ENCODE results near the gene PCDHGB2. TPM values are rescaled to one million over a fixed set of nuclear protein-coding genes. Genes with fewer than 3 reads are reported as not detected.

The PCDHGB2 gene
- total RNA-seq, 1 donor from 2014 or later = 0.59 TPM

- peak within 1 kb of the TSS; percentile 98 for H3K4me3 Mint-ChIP-seq (ENCODE audit: unreplicated experiment)
- H3K4me1 Mint-ChIP-seq (ENCODE audit: unreplicated experiment) = peaks cover 12% of the 10 kb centered on the region
- H3K9me3 Mint-ChIP-seq (ENCODE audit: unreplicated experiment) = peaks cover 50% of the 10 kb centered on the region
- DNase-seq (ENCODE audit: extremely low spot score, unreplicated experiment) = peak; percentile 97
- no peaks in the 10 kb centered on the region for H3K27me3 Mint-ChIP-seq (ENCODE audit: unreplicated experiment)
- peaks cover 58% of the 10 kb centered on the region for H3K36me3 Mint-ChIP-seq (ENCODE audit: unreplicated experiment)
- TF ChIP-seq CTCF (IDR thresholded peaks at IDR 0.05) = peak; percentile 90
- H3K27ac Mint-ChIP-seq (ENCODE audit: unreplicated experiment) = peak within 1 kb of the TSS; percentile 100
Observed at GRCh38 chr5:141320225-141321169, 39.3 kb upstream of the PCDHGB2 start, which contains the start of gene TAF7. TAF7 (minus strand) TSS chr5:141320784; CDS start chr5:141320044, 740 bp downstream.

- Mint-ChIP-seq H3K4me3 (ENCODE audit: unreplicated experiment) (no peak overlapping the region), H3K9me3 (ENCODE audit: unreplicated experiment) (peaks cover 47% of the 10 kb centered on the region), H3K36me3 (ENCODE audit: unreplicated experiment) (peaks cover 42% of the 10 kb centered on the region), H3K27ac (ENCODE audit: unreplicated experiment) (no peak overlapping the region), H3K27me3 (ENCODE audit: unreplicated experiment) (no peaks in the 10 kb centered on the region), H3K4me1 (ENCODE audit: unreplicated experiment) (peaks cover 12% of the 10 kb centered on the region)
- no peak for TF ChIP-seq CTCF (IDR thresholded peaks at IDR 0.05)
- DNase-seq (ENCODE audit: extremely low spot score, unreplicated experiment) = no peak
Observed at GRCh38 chr5:141322261-141322660, 37.5 kb upstream of the PCDHGB2 start.

GRCh38 chr5:141326088-141326854 is 33.5 kb upstream of the PCDHGB2 start:
- no peak overlapping the region for H3K27ac Mint-ChIP-seq (ENCODE audit: unreplicated experiment)
- no peak for DNase-seq (ENCODE audit: extremely low spot score, unreplicated experiment)
- peaks cover 29% of the 10 kb centered on the region for H3K9me3 Mint-ChIP-seq (ENCODE audit: unreplicated experiment)
- H3K36me3 Mint-ChIP-seq (ENCODE audit: unreplicated experiment) = peaks cover 6% of the 10 kb centered on the region
- no peak overlapping the region for H3K4me3 Mint-ChIP-seq (ENCODE audit: unreplicated experiment)
- no peaks in the 10 kb centered on the region for H3K4me1 Mint-ChIP-seq (ENCODE audit: unreplicated experiment)
- peak; percentile 13 for TF ChIP-seq CTCF (IDR thresholded peaks at IDR 0.05)
- no peaks in the 10 kb centered on the region for H3K27me3 Mint-ChIP-seq (ENCODE audit: unreplicated experiment)

- no peak for TF ChIP-seq CTCF (IDR thresholded peaks at IDR 0.05)
- Mint-ChIP-seq H3K36me3 (ENCODE audit: unreplicated experiment) (no peaks in the 10 kb centered on the region), H3K27me3 (ENCODE audit: unreplicated experiment) (no peaks in the 10 kb centered on the region), H3K4me3 (ENCODE audit: unreplicated experiment) (no peak overlapping the region), H3K27ac (ENCODE audit: unreplicated experiment) (no peak overlapping the region), H3K4me1 (ENCODE audit: unreplicated experiment) (no peaks in the 10 kb centered on the region), H3K9me3 (ENCODE audit: unreplicated experiment) (peaks cover 25% of the 10 kb centered on the region)
- no peak for DNase-seq (ENCODE audit: extremely low spot score, unreplicated experiment)
Observed at GRCh38 chr5:141328231-141328630, 31.6 kb upstream of the PCDHGB2 start.
